MCF 10A (cell line): Measurements from ENCODE around the gene MBD6. TPM values are rescaled to one million over a fixed set of nuclear protein-coding genes. Genes with fewer than 3 reads are reported as not detected.
A peak's percentile ranks its signal among the peaks of the same experiment; 100 is the strongest.

Source experiments
- BruUV-seq: library from RNA; stranded (reverse); fragments of 400-500 nt; replicated peaks from 2 replicates; lab custom pipeline; 2021; lab: Mats Ljungman, UMichigan
- CTCF ChIA-PET: fragments of 300-600 bp; sonication (Branson Sonifier 250); formaldehyde crosslinking; extraction: SDS; loops from one replicate; lab custom pipeline; 2021; ENCODE audit warnings: antibody characterized with exemption, inconsistent platforms; lab: Yijun Ruan, JAX
- POLR2A ChIA-PET: fragments of 300-600, 350-650 bp; sonication (Branson Sonifier 250); formaldehyde crosslinking; extraction: SDS; loops from one replicate; lab custom pipeline; 2020; ENCODE audit warnings: antibody characterized with exemption, inconsistent platforms; lab: Yijun Ruan, JAX
- DNase-seq: peaks from one replicate; pipeline ENCODE4 v3.0.0-alpha.2; 2018; ENCODE audit not compliant: unreplicated experiment
- H3K27ac Mint-ChIP-seq: one replicate; pipeline ENCODE4 v1.8.0; 2022; ENCODE audit warnings: mild to moderate bottlenecking, low read depth, mixed read lengths; ENCODE audit not compliant: unreplicated experiment
- H3K27me3 Mint-ChIP-seq: one replicate; pipeline ENCODE4 v1.8.0; 2022; ENCODE audit warnings: mixed read lengths; ENCODE audit not compliant: insufficient read depth, unreplicated experiment
- H3K36me3 Mint-ChIP-seq: one replicate; pipeline ENCODE4 v1.8.0; 2022; ENCODE audit warnings: mild to moderate bottlenecking, moderate library complexity, mixed read lengths; ENCODE audit not compliant: insufficient read depth, unreplicated experiment
- H3K4me1 Mint-ChIP-seq: one replicate; pipeline ENCODE4 v1.8.0; 2022; ENCODE audit warnings: mixed read lengths; ENCODE audit not compliant: insufficient read depth, unreplicated experiment
- H3K4me3 Mint-ChIP-seq: one replicate; pipeline ENCODE4 v1.8.0; 2022; ENCODE audit warnings: mild to moderate bottlenecking, moderate library complexity, mixed read lengths; ENCODE audit not compliant: unreplicated experiment
- H3K9me3 Mint-ChIP-seq: one replicate; pipeline ENCODE4 v1.8.0; 2022; ENCODE audit warnings: mixed read lengths; ENCODE audit not compliant: unreplicated experiment
- intact Hi-C: fragments of 100-400 bp; cut with micrococcal nuclease; formaldehyde crosslinking; loops from 2 replicates; pipeline ENCODE4 v1.14.1; 2022
- microRNA-seq: library from miRNA; unstranded; fragments of <30 nt; microRNA quantifications from one replicate; pipeline ENCODE4 v1.2.0, GENCODE V29; 2022
- total RNA-seq: library from RNA; stranded (reverse); gene quantifications from 2 replicates; pipeline ENCODE4 v1.2.3, GENCODE V29; 2022
- TF ChIP-seq, protein P1 (sequence below): fragments of 200-600 bp; IDR thresholded peaks from one replicate; pipeline ENCODE4 v1.8.0; 2022; ENCODE audit warnings: antibody characterized with exemption, mild to moderate bottlenecking; ENCODE audit not compliant: unreplicated experiment

Gene MBD6
- total RNA-seq, 1 experiment from 2014 or later = 96.5 TPM

- H3K9me3 Mint-ChIP-seq = no peaks in the 10 kb centered on the region
- TF ChIP-seq, protein P1, sequence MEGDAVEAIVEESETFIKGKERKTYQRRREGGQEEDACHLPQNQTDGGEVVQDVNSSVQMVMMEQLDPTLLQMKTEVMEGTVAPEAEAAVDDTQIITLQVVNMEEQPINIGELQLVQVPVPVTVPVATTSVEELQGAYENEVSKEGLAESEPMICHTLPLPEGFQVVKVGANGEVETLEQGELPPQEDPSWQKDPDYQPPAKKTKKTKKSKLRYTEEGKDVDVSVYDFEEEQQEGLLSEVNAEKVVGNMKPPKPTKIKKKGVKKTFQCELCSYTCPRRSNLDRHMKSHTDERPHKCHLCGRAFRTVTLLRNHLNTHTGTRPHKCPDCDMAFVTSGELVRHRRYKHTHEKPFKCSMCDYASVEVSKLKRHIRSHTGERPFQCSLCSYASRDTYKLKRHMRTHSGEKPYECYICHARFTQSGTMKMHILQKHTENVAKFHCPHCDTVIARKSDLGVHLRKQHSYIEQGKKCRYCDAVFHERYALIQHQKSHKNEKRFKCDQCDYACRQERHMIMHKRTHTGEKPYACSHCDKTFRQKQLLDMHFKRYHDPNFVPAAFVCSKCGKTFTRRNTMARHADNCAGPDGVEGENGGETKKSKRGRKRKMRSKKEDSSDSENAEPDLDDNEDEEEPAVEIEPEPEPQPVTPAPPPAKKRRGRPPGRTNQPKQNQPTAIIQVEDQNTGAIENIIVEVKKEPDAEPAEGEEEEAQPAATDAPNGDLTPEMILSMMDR = no peak
Measured at GRCh38 chr12:57577981-57578758, 55.5 kb downstream of the MBD6 start.

DNA sequence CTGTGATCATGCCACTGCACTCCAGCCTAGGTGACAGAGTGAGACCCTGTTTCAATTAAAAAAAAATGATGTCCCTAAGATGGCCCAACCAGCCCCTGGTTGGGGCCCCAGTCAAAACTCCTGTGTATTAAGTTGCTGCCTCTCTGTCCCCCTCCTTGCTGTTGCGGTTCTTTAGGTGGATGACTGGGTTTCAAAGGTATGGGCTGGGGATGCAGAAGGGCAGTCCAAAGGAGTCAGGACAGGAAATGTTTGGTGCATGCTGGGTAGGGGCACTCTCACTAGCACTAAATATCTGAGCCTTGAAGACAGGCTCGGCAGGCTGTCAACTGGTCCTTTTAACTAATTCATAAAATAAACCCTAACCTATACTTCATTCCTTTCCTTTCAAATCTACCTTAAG lies 56.4 kb downstream of the MBD6 start:
- no peak for DNase-seq
- TF ChIP-seq, protein P1 = no peak
- H3K4me3 Mint-ChIP-seq = no peak overlapping the region
- no peaks in the 10 kb centered on the region for H3K4me1 Mint-ChIP-seq
- H3K9me3 Mint-ChIP-seq = no peaks in the 10 kb centered on the region
- no peak overlapping the region for H3K27ac Mint-ChIP-seq
- POLR2A ChIA-PET = no interaction called here
- H3K27me3 Mint-ChIP-seq = no peaks in the 10 kb centered on the region
- no TSS peak for BruUV-seq
- intact Hi-C loops = no loop called here
- H3K36me3 Mint-ChIP-seq = no peaks in the 10 kb centered on the region
- CTCF ChIA-PET = interaction anchor here (7.5 kb wide), 1 partner anchor 42 kb away, joined by 72 read pairs; no protein-coding TSS in a partner anchor

More at GRCh38 chr12:57577981-57578758, 55.5 kb downstream of the MBD6 start:
- intact Hi-C loops = no loop called here
- Mint-ChIP-seq H3K27me3 (no peaks in the 10 kb centered on the region), H3K27ac (no peak overlapping the region), H3K36me3 (no peaks in the 10 kb centered on the region), H3K4me1 (no peaks in the 10 kb centered on the region), H3K4me3 (no peak overlapping the region)
- ChIA-PET POLR2A (interaction anchor here (0.7 kb wide), 1 partner anchor 1528 kb away, joined by 3 read pairs; no protein-coding TSS in a partner anchor), CTCF (interaction anchor here (0.6 to 1.9 kb wide), 3 partner anchors 12 to 330 kb away, joined by 3 to 7 read pairs (median 5); no protein-coding TSS in a partner anchor)
- no peak for DNase-seq
- BruUV-seq = no TSS peak

Small RNAs within 50 kb of the gene (microRNA-seq; reads per million reads assigned to microRNA genes)
- gene MIR616 = 1.3 reads per million, percentile 3 among the genes with 10 or more reads in this experiment
- gene MIR6758 = not detected

Other genes with a start within 250 kb of the MBD6 start
- gene R3HDM2, start 91.8 kb upstream of the MBD6 start, total RNA-seq = 53.9 and 64.8 TPM in 2 replicates
- not detected in 2 replicates for gene INHBC, start 88.0 kb upstream of the MBD6 start, total RNA-seq
- 2.1 and 5.0 TPM in 2 replicates for gene INHBE, start 67.5 kb upstream of the MBD6 start, total RNA-seq
- not detected in 2 replicates for gene GLI1, start 63.0 kb upstream of the MBD6 start, total RNA-seq
- 0.69 and 1.1 TPM in 2 replicates for gene ARHGAP9, start 43.0 kb upstream of the MBD6 start, total RNA-seq
- gene MARS1, start 34.8 kb upstream of the MBD6 start, total RNA-seq = 714 and 762 TPM in 2 replicates
- gene DDIT3, start 2.3 kb upstream of the MBD6 start, total RNA-seq = 156 and 168 TPM in 2 replicates
- 149 and 188 TPM in 2 replicates for gene DCTN2, start 24.4 kb downstream of the MBD6 start, total RNA-seq
- gene KIF5A, start 27.2 kb downstream of the MBD6 start, total RNA-seq = 0.56 TPM in 2 replicates
- gene PIP4K2C, start 68.4 kb downstream of the MBD6 start, total RNA-seq = 32.0 and 38.0 TPM in 2 replicates
- 1.7 and 2.0 TPM in 2 replicates for gene DTX3, start 82.0 kb downstream of the MBD6 start, total RNA-seq
- gene ARHGEF25, start 88.6 kb downstream of the MBD6 start, total RNA-seq = 0.37 and 0.83 TPM in 2 replicates
- gene B4GALNT1, start 110.4 kb downstream of the MBD6 start, total RNA-seq = 0.29 and 0.40 TPM in 2 replicates
- 125 and 173 TPM in 2 replicates for gene OS9, start 171.3 kb downstream of the MBD6 start, total RNA-seq
- 0.19 TPM in 1 of 2 replicates, not detected in the other for gene AGAP2, start 215.9 kb downstream of the MBD6 start, total RNA-seq
- gene TSPAN31, start 222.2 kb downstream of the MBD6 start, total RNA-seq = 24.8 and 30.9 TPM in 2 replicates
- 117 and 123 TPM in 2 replicates for gene CDK4, start 229.5 kb downstream of the MBD6 start, total RNA-seq
- gene MARCHF9, start 232.3 kb downstream of the MBD6 start, total RNA-seq = 8.7 and 12.5 TPM in 2 replicates
- gene CYP27B1, start 244.3 kb downstream of the MBD6 start, total RNA-seq = 12.6 and 27.5 TPM in 2 replicates
- gene METTL1, start 249.3 kb downstream of the MBD6 start, total RNA-seq = 26.2 and 40.6 TPM in 2 replicates
- gene EEF1AKMT3, start 249.8 kb downstream of the MBD6 start, total RNA-seq = 7.6 and 8.1 TPM in 2 replicates